DOHH2 (cell line): ENCODE measurements around the gene TRIM25.

Experiments
- H3F3A ChIP-seq: fragments of 200-600 bp; sonication (generic), shearing (Covaris generic); 2 replicates; pipeline ENCODE4 v1.6.0; 2016; ENCODE audit warnings: antibody characterized with exemption, mild to moderate bottlenecking; ENCODE audit not compliant: control insufficient read depth, insufficient read depth
- H3K27ac ChIP-seq: fragments of 200-600 bp; sonication (generic); 2 replicates; pipeline ENCODE4 v1.5.1; 2014; ENCODE audit warnings: low read depth, mild to moderate bottlenecking, low read length, moderate library complexity
- H3K27me3 ChIP-seq: fragments of 200-600 bp; sonication (generic); 2 replicates; pipeline ENCODE4 v1.6.1; 2014; ENCODE audit warnings: mild to moderate bottlenecking, low read length, mixed read lengths; ENCODE audit not compliant: control insufficient read depth
- H3K36me3 ChIP-seq: fragments of 200-600 bp; sonication (generic); 2 replicates; pipeline ENCODE4 v1.6.1; 2014; ENCODE audit warnings: mild to moderate bottlenecking, low read length, moderate library complexity, mixed read lengths; ENCODE audit not compliant: control insufficient read depth
- H3K4me1 ChIP-seq: fragments of 200-600 bp; sonication (generic); 2 replicates; pipeline ENCODE4 v1.6.1; 2014; ENCODE audit warnings: mild to moderate bottlenecking, low read length, mixed read lengths; ENCODE audit not compliant: control insufficient read depth
- H3K4me2 ChIP-seq: fragments of 200-600 bp; sonication (generic); 2 replicates; pipeline ENCODE4 v1.6.0; 2014; ENCODE audit warnings: mild to moderate bottlenecking, low read length, moderate library complexity
- H3K4me3 ChIP-seq: fragments of 200-600 bp; sonication (generic); 2 replicates; pipeline ENCODE4 v1.5.1; 2014; ENCODE audit warnings: mild to moderate bottlenecking, low read length, mixed read lengths
- H3K79me2 ChIP-seq: fragments of 200-600 bp; sonication (generic); 2 replicates; pipeline ENCODE4 v1.6.1; 2014; ENCODE audit warnings: mild to moderate bottlenecking, low read length, mixed read lengths; ENCODE audit not compliant: control insufficient read depth
- H3K9me2 ChIP-seq: fragments of 200-600 bp; sonication (generic); replicated peaks from 2 replicates; pipeline ENCODE4 v1.6.1; 2014; ENCODE audit warnings: mild to moderate bottlenecking, low read length, mixed read lengths; ENCODE audit not compliant: control insufficient read depth
- H3K9me3 ChIP-seq: fragments of 200-600 bp; sonication (generic); 2 replicates; pipeline ENCODE4 v1.6.1; 2014; ENCODE audit warnings: antibody characterized with exemption, low read length, mixed read lengths; ENCODE audit not compliant: control insufficient read depth, insufficient read depth
- H4K20me1 ChIP-seq: fragments of 200-600 bp; sonication (generic); 2 replicates; pipeline ENCODE4 v1.6.0; 2014; ENCODE audit warnings: low read depth, mild to moderate bottlenecking, antibody characterized with exemption, low read length, moderate library complexity; ENCODE audit not compliant: control insufficient read depth, insufficient read depth
- EZH2phosphoT487 ChIP-seq: fragments of 200-600 bp; sonication (generic); IDR thresholded peaks from 2 replicates; pipeline ENCODE4 v1.6.1; 2017; ENCODE audit warnings: borderline replicate concordance, mild to moderate bottlenecking, antibody characterized with exemption, low read length, moderate library complexity, mixed read lengths
- TF ChIP-seq, protein P1 (sequence below): fragments of 200-600 bp; sonication (generic); IDR thresholded peaks from one replicate; pipeline ENCODE4 v1.5.1; 2014; ENCODE audit warnings: antibody characterized with exemption, mild to moderate bottlenecking, low read depth, low read length; ENCODE audit not compliant: poor library complexity, severe bottlenecking

Gene TRIM25

DNA sequence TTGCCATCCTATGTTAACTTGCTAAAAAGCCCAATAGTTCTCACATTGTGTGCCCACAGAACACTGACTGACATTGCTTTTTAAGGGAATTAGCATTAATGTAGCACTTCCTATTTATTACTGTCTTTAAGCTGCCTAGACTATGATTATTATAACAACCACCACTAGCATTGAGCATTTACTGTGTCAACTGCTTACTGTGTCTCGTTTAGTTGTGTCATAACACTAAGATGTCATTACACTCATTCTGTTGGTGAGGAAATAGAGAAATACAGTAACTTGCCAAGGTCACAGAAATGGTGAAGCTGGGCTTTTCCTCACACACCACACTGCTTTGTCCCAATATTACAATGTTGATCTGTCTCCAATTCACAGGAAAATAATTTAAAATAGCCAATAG is 30.2 kb downstream of the TRIM25 start:
- Histone ChIP-seq H3K9me2 (no peaks in the 10 kb centered on the region), H3K79me2 (no peaks in the 10 kb centered on the region), H3K9me3 (no peaks in the 10 kb centered on the region; the same call in 1 of the 2 replicates), H3K4me3 (no peak overlapping the region), H3K36me3 (peaks cover 14% of the 10 kb centered on the region), H3K4me2 (no peak overlapping the region), H3F3A (0 out of 2 replicates have a peak, but pooled peaks cover 6% of the 10 kb centered on the region), H3K4me1 (peaks cover 15% of the 10 kb centered on the region), H3K27ac (no peak overlapping the region), H3K27me3 (no peaks in the 10 kb centered on the region), H4K20me1 (peaks cover under 1% of the 10 kb centered on the region; the same call in 1 of the 2 replicates)
- TF ChIP-seq, protein P1, sequence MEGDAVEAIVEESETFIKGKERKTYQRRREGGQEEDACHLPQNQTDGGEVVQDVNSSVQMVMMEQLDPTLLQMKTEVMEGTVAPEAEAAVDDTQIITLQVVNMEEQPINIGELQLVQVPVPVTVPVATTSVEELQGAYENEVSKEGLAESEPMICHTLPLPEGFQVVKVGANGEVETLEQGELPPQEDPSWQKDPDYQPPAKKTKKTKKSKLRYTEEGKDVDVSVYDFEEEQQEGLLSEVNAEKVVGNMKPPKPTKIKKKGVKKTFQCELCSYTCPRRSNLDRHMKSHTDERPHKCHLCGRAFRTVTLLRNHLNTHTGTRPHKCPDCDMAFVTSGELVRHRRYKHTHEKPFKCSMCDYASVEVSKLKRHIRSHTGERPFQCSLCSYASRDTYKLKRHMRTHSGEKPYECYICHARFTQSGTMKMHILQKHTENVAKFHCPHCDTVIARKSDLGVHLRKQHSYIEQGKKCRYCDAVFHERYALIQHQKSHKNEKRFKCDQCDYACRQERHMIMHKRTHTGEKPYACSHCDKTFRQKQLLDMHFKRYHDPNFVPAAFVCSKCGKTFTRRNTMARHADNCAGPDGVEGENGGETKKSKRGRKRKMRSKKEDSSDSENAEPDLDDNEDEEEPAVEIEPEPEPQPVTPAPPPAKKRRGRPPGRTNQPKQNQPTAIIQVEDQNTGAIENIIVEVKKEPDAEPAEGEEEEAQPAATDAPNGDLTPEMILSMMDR = no peak
- no peak for TF ChIP-seq EZH2phosphoT487

DNA sequence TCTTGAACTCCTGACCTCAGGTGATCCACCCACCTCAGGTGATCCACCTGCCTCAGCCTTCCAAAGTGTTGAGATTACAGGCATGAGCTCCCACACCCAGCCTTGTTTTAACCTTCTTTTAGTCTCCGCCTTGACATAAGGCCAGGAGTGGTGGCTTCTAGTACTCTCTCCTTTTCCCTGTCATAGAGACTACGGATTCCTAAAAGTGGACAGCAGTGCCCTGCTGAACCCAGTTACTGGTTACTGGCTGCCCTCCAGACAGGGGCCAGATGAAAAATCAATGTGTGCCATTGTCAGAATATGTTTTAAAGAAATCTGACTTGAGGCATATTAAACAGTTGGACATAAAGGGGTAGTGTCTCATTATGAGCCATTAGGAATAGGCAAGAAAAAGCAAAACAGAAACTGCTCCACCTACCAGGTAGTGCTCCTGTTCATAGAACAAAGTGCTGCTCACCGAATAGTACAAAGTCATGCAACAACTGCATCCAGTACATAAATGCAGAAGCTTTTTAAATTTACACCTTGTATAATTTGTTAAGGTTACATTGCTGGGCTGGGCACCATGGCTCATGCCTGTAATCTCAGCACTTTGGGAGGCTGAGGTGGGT is 32.1 kb downstream of the TRIM25 start:
- Histone ChIP-seq H3F3A (0 out of 2 replicates have a peak, but pooled peaks cover 6% of the 10 kb centered on the region), H3K4me1 (peaks cover 21% of the 10 kb centered on the region), H3K4me3 (no peak overlapping the region), H4K20me1 (no peaks in the 10 kb centered on the region), H3K9me3 (no peaks in the 10 kb centered on the region), H3K36me3 (peaks cover 5% of the 10 kb centered on the region; the same call in 1 of the 2 replicates), H3K79me2 (no peaks in the 10 kb centered on the region), H3K27me3 (no peaks in the 10 kb centered on the region), H3K4me2 (no peak overlapping the region), H3K27ac (no peak overlapping the region), H3K9me2 (no peaks in the 10 kb centered on the region)
- TF ChIP-seq, protein P1 = no peak
- no peak for TF ChIP-seq EZH2phosphoT487

DNA sequence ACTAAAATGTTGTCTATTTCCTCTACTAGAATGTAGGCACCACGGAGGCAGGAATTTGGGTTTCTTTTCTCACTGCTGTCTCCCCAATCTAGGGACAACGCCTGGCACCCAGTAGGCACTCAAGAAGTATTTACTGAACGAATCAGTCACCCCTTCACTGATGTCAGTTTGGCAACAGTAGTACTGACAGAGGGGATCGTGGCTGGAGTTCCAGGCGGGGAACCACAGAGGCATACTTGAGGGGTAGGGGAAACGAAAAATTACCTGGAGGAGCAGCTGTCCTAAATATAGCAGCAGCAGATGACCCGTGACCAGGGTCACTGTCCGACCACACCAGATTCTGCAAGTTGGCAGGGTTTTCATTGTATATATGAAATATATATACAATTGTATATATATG is 33.3 kb downstream of the TRIM25 start:
- Histone ChIP-seq H3K4me3 (no peak overlapping the region), H3K9me3 (no peaks in the 10 kb centered on the region), H3K4me1 (peaks cover 21% of the 10 kb centered on the region), H3K36me3 (no peaks in the 10 kb centered on the region), H3K9me2 (no peaks in the 10 kb centered on the region), H4K20me1 (no peaks in the 10 kb centered on the region), H3F3A (0 out of 2 replicates have a peak, but pooled peaks cover 6% of the 10 kb centered on the region), H3K79me2 (no peaks in the 10 kb centered on the region), H3K4me2 (peak overlapping the region; percentile 39), H3K27me3 (no peaks in the 10 kb centered on the region), H3K27ac (no peak overlapping the region)
- no peak for TF ChIP-seq EZH2phosphoT487
- TF ChIP-seq, protein P1 = no peak
